ENCODE results near the gene FOSB. TPM values are rescaled to one million over a fixed set of nuclear protein-coding genes. Genes with fewer than 3 reads are reported as not detected.

The FOSB gene
- total and polyA plus RNA-seq, 9 of the 15 experiments (the other 6 are each of a cell fraction or from before 2014, with no cell fraction given) = 0.11 to 2.7 (median 0.73) TPM

- TF ChIP-seq ZBTB40 (IDR thresholded peaks at IDR 0.05) = no peak
- no peak for TF ChIP-seq ZBTB40 (CRISPR knock-in tag; IDR thresholded peaks at IDR 0.05)
- TF ChIP-seq ILK (tag; IDR thresholded peaks at IDR 0.05; ENCODE audit: borderline replicate concordance, low read depth) = no peak
- TF ChIP-seq RREB1 (CRISPR knock-in tag; IDR thresholded peaks at IDR 0.05) = no peak
- TF ChIP-seq BRCA1 (IDR thresholded peaks at IDR 0.05) = no peak
- no peak for TF ChIP-seq BRCA1 (CRISPR knock-in tag; IDR thresholded peaks at IDR 0.05)
- TF ChIP-seq ZBTB34 (CRISPR knock-in tag; IDR thresholded peaks at IDR 0.05) = no peak
- TF ChIP-seq CXXC5 (CRISPR knock-in tag; IDR thresholded peaks at IDR 0.05) = no peak
- no peak for TF ChIP-seq MAX (CRISPR knock-in tag; IDR thresholded peaks at IDR 0.05)
- TF ChIP-seq ZNF398 (CRISPR knock-in tag; IDR thresholded peaks at IDR 0.05) = no peak
These were observed 41.9 kb downstream of the FOSB start (continued) for GRCh38 chr19:45509692-45510015.
